ENCODE measurements around the gene AP1M1.

GRCh38 chr19:16184665-16185122 is 13.0 kb upstream of the AP1M1 start:
- no peak for TF ChIP-seq YY1 (IDR thresholded peaks at IDR 0.05; ENCODE audit: low read depth)
- TF ChIP-seq EP300 (IDR thresholded peaks at IDR 0.05; ENCODE audit: borderline replicate concordance) = no peak

All from Ishikawa (cell line).